Jurkat, Clone E6-1 (cell line): ENCODE measurements around the gene KLF17.
"Not testable (repeated sequence)": the region's sequence is repeated elsewhere in the genome, so short reads cannot be mapped to it uniquely, and the experiment has no call there.

Experiments used
- DNase-seq: peaks from one replicate; pipeline ENCODE4 v3.0.0-alpha.2; 2011; ENCODE audit warnings: low read depth, low spot score
- H3K4me3 ChIP-seq: 2 replicates; pipeline ENCODE4 v1.5.1; 2011; ENCODE audit warnings: mild to moderate bottlenecking, low read length, control low read depth, moderate library complexity

KLF17 gene

GRCh38 chr1:44105810-44106209 lies 12.8 kb upstream of the KLF17 start:
- no peak for DNase-seq
- H3K4me3 ChIP-seq, result no peak overlapping the region

- DNase-seq, result no peak
- no peak overlapping the region for H3K4me3 ChIP-seq
Measured at GRCh38 chr1:44108241-44108640, 10.4 kb upstream of the KLF17 start.

- no peak overlapping the region for H3K4me3 ChIP-seq
- DNase-seq, result no peak
Measured at GRCh38 chr1:44108971-44109370, 9.7 kb upstream of the KLF17 start.

- no peak for DNase-seq
- H3K4me3 ChIP-seq, result no peak overlapping the region
Measured at GRCh38 chr1:44110916-44111315, 7.7 kb upstream of the KLF17 start.

- DNase-seq, result no peak
- H3K4me3 ChIP-seq, result no peak overlapping the region
Measured at GRCh38 chr1:44111861-44112260, 6.8 kb upstream of the KLF17 start.

- DNase-seq, result no peak
- no peak overlapping the region for H3K4me3 ChIP-seq
Measured at GRCh38 chr1:44112486-44112885, 6.1 kb upstream of the KLF17 start.

GRCh38 chr1:44113095-44113609 lies 5.5 kb upstream of the KLF17 start:
- H3K4me3 ChIP-seq, result no peak overlapping the region
- no peak for DNase-seq

- no peak overlapping the region for H3K4me3 ChIP-seq
- no peak for DNase-seq
Measured at GRCh38 chr1:44114098-44114497, 4.5 kb upstream of the KLF17 start.

- not testable (repeated sequence) for DNase-seq, H3K4me3 ChIP-seq
Measured at GRCh38 chr1:44117272-44117671, 1.3 kb upstream of the KLF17 start.

GRCh38 chr1:44119525-44119924 lies 904 bp downstream of the KLF17 start:
- no peak for DNase-seq
- H3K4me3 ChIP-seq, result no peak overlapping the region

GRCh38 chr1:44120398-44120949 lies 1.9 kb downstream of the KLF17 start:
- H3K4me3 ChIP-seq, result no peak overlapping the region
- DNase-seq, result no peak

GRCh38 chr1:44129616-44130500 lies 11.2 kb downstream of the KLF17 start:
- H3K4me3 ChIP-seq, result no peak overlapping the region
- no peak for DNase-seq

GRCh38 chr1:44131411-44131810 lies 12.8 kb downstream of the KLF17 start:
- DNase-seq, result no peak
- no peak overlapping the region for H3K4me3 ChIP-seq

- H3K4me3 ChIP-seq, result no peak overlapping the region
- no peak for DNase-seq
Measured at GRCh38 chr1:44134071-44134920, 15.7 kb downstream of the KLF17 start.

GRCh38 chr1:44135886-44136285 lies 17.3 kb downstream of the KLF17 start:
- no peak for DNase-seq
- no peak overlapping the region for H3K4me3 ChIP-seq

- no peak for DNase-seq
- H3K4me3 ChIP-seq, result no peak overlapping the region
Measured at GRCh38 chr1:44138239-44138638, 19.6 kb downstream of the KLF17 start.

- H3K4me3 ChIP-seq, DNase-seq: not testable (repeated sequence)
Measured at GRCh38 chr1:44139565-44139964, 20.9 kb downstream of the KLF17 start.

GRCh38 chr1:44141531-44141930 lies 22.9 kb downstream of the KLF17 start, which contains the start of gene KLF18:
Gene KLF18 (minus strand): TSS chr1:44141631. CDS start chr1:44141631, 0 bp downstream.
- no peak for DNase-seq
- no peak within 1 kb of the TSS for H3K4me3 ChIP-seq

GRCh38 chr1:44144962-44145756 lies 26.5 kb downstream of the KLF17 start:
- DNase-seq, result no peak
- H3K4me3 ChIP-seq, result no peak overlapping the region
